Esophagus muscularis mucosa (tissue), 4 donors: ENCODE data around the gene RNF217. TPM values are rescaled to one million over a fixed set of nuclear protein-coding genes. Genes with fewer than 3 reads are reported as not detected.

Experiments used
- DNase-seq: peaks from one replicate; pipeline ENCODE4 v3.0.0-alpha.2; 2017; ENCODE audit errors: extremely low spot score
- H3K27ac ChIP-seq, 4 donors: fragments of 200-600 bp; sonication (generic); replicated peaks in 1 of 4; 1 replicate in 3 of 4; 2 replicates in 1 of 4; pipeline ENCODE4 v1.5.1; 2016 to 2019; ENCODE audit warnings: mild to moderate bottlenecking in 1 of 4
- H3K27me3 ChIP-seq, 4 donors: fragments of 200-600 bp; sonication (generic); one replicate each; pipeline versions ENCODE4 v1.5.1 to v1.6.0; 2016 to 2019
- H3K36me3 ChIP-seq, 4 donors: fragments of 200-600 bp; sonication (generic); one replicate each; pipeline ENCODE4 v1.5.1; 2016 to 2019
- H3K4me1 ChIP-seq, 4 donors: fragments of 200-600 bp; sonication (generic); one replicate each; pipeline ENCODE4 v1.5.1; 2016 to 2019
- H3K4me3 ChIP-seq, 4 donors: fragments of 200-600 bp; sonication (generic); 1 replicate in 2 of 4; 2 replicates in 2 of 4; pipeline ENCODE4 v1.5.1; 2016 to 2019; ENCODE audit warnings: mild to moderate bottlenecking in 4 of 4, moderate library complexity in 1 of 4
- H3K9me3 ChIP-seq, 4 donors: fragments of 200-600 bp; sonication (generic); 1 replicate in 3 of 4; 2 replicates in 1 of 4; pipeline ENCODE4 v1.5.1; 2016 to 2019
- CTCF ChIP-seq, 3 experiments: fragments of 200-600 bp in 2 of 3; fragments of 450-650 bp in 1 of 3; sonication (generic) in 2 of 3; IDR thresholded peaks; one replicate each; pipeline ENCODE4 v1.5.1; 2017 to 2019; ENCODE audit warnings: antibody characterized with exemption in 3 of 3, mild to moderate bottlenecking in 2 of 3, moderate library complexity in 1 of 3
- EP300 ChIP-seq: sonication (generic); formaldehyde crosslinking; IDR thresholded peaks from one replicate; pipeline ENCODE4 v1.6.1; 2017; ENCODE audit warnings: antibody characterized with exemption
- POLR2A ChIP-seq: fragments of 450-650 bp; IDR thresholded peaks from one replicate; pipeline ENCODE4 v1.6.1; 2017; ENCODE audit warnings: antibody characterized with exemption, moderate library complexity, mild to moderate bottlenecking, low read depth
- POLR2AphosphoS5 ChIP-seq, 2 donors: sonication (generic); formaldehyde crosslinking; IDR thresholded peaks; one replicate each; pipeline ENCODE4 v1.6.1; 2017; ENCODE audit warnings: antibody characterized with exemption in 2 of 2
- WGBS: methylation state at CpG from one replicate; pipeline ENCODE4 v1.1.5; 2018; 5-methylcytosine and 5-hydroxymethylcytosine counted together
- intact Hi-C: fragments of 100-400 bp; cut with DNase I; formaldehyde crosslinking; loops from one replicate; pipeline ENCODE4 v1.15.1; 2023
- total RNA-seq, 4 donors: library from RNA; depleted of rRNA; stranded (reverse); fragments of >200 nt; gene quantifications; one replicate each; pipeline versions ENCODE4 v1.1.0 to v1.2.1, GENCODE V29; 2016

RNF217 gene
- total RNA-seq, 4 donors from 2014 or later: 20.0 to 34.9 (median 23.2) TPM

- Histone ChIP-seq H3K4me1 (peaks cover 11 to 63% (median 47%) of the 10 kb centered on the region in 4 donors), H3K4me3 (no peak overlapping the region), H3K36me3 (no peaks in the 10 kb centered on the region), H3K27ac (peak overlapping the region; percentile 34 to 69 (median 60)), H3K27me3 (no peaks in the 10 kb centered on the region), H3K9me3 (no peaks in the 10 kb centered on the region)
- TF ChIP-seq POLR2A: no peak
- no peak for TF ChIP-seq EP300
- no peak for TF ChIP-seq POLR2AphosphoS5 (IDR thresholded peaks at IDR 0.05)
- no peak for TF ChIP-seq CTCF (IDR thresholded peaks at IDR 0.05)
- intact Hi-C loops: no loop called here
- no peak for DNase-seq
- 71% methylated on average over 1 of the region's 1 CpG for WGBS
These were observed 138.9 kb downstream of the RNF217 start for GRCh38 chr6:125101128-125101527.

GRCh38 chr6:125101631-125102030 lies 139.4 kb downstream of the RNF217 start:
- no peaks in the 10 kb centered on the region for H3K36me3 ChIP-seq
- DNase-seq: no peak
- intact Hi-C loops: no loop called here
- H3K9me3 ChIP-seq: no peaks in the 10 kb centered on the region
- H3K4me3 ChIP-seq: no peak overlapping the region
- 78% methylated on average over 2 of the region's 2 CpGs for WGBS
- H3K27ac ChIP-seq: peak overlapping the region; percentile 34 to 69 (median 60)
- TF ChIP-seq CTCF (IDR thresholded peaks at IDR 0.05) (no peak), POLR2A (no peak), EP300 (no peak), POLR2AphosphoS5 (IDR thresholded peaks at IDR 0.05) (no peak)
- peaks cover 11 to 58% (median 42%) of the 10 kb centered on the region in 4 donors for H3K4me1 ChIP-seq
- no peaks in the 10 kb centered on the region for H3K27me3 ChIP-seq

DNA sequence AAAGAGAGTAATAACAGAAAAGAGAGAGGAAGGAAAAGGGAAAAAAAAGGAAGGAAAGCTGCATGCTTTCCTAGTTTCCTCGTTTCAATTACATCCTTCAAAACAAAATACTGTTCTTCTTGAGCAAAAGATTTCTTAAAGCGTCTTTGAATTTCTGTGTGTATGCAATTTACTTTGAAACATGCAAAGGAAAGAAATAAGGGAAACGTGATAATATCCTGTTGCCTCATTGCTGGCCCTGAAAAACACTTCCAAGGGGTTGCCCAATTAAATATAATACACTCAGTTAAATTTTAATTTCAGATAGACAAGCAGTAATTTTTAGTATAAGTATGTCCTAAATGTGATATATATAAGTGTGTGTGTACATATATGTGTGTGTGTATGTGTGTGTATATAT lies 140.2 kb downstream of the RNF217 start:
- Histone ChIP-seq H3K27ac (peak overlapping the region; percentile 34 to 69 (median 60)), H3K9me3 (no peaks in the 10 kb centered on the region), H3K36me3 (no peaks in the 10 kb centered on the region), H3K27me3 (no peaks in the 10 kb centered on the region), H3K4me3 (no peak overlapping the region), H3K4me1 (peaks cover 11 to 55% (median 41%) of the 10 kb centered on the region in 4 donors)
- 66% methylated on average over 3 of the region's 3 CpGs for WGBS
- DNase-seq: no peak
- TF ChIP-seq EP300: no peak
- TF ChIP-seq CTCF (IDR thresholded peaks at IDR 0.05): no peak
- TF ChIP-seq POLR2AphosphoS5 (IDR thresholded peaks at IDR 0.05): no peak
- TF ChIP-seq POLR2A: no peak
- intact Hi-C loops: no loop called here

- no peaks in the 10 kb centered on the region for H3K9me3 ChIP-seq
- H3K36me3 ChIP-seq: no peaks in the 10 kb centered on the region
- no peak for DNase-seq
- peaks cover 11 to 55% (median 41%) of the 10 kb centered on the region in 4 donors for H3K4me1 ChIP-seq
- H3K27ac ChIP-seq: peak overlapping the region; percentile 34 to 69 (median 60)
- WGBS: 64% methylated on average over 2 of the region's 2 CpGs
- H3K27me3 ChIP-seq: no peaks in the 10 kb centered on the region
- no peak overlapping the region for H3K4me3 ChIP-seq
- TF ChIP-seq POLR2AphosphoS5 (IDR thresholded peaks at IDR 0.05): peak in 1 of 2 donors; percentile 76
- TF ChIP-seq EP300: no peak
- intact Hi-C loops: no loop called here
These were observed 140.7 kb downstream of the RNF217 start for GRCh38 chr6:125102891-125103290.

DNA sequence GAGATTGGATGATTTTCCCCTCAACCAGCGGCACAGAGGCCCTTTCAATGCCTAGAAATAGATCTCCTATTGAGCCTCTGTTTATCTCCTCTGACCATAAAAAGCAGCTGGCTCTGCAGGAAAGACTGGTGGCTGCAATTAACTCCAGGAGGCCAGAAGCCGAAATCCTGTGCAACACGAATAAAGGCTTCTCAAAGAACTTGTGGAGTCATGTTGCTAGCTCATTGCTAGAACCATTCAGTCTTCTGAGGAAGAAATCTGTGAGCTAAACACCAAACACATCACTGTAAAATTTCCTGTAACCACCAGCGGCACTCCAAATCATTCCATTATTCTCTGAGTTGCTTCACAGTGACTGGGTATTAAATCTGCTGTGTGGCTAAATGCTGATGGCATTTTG lies 142.2 kb downstream of the RNF217 start:
- DNase-seq: no peak
- Histone ChIP-seq H3K9me3 (peaks cover 0 to 3% (median 0%) of the 10 kb centered on the region in 4 donors), H3K4me1 (peaks cover 11 to 48% (median 36%) of the 10 kb centered on the region in 4 donors), H3K27ac (peak overlapping the region in 2 of 4 donors; percentile 41 to 67), H3K4me3 (no peak overlapping the region), H3K27me3 (no peaks in the 10 kb centered on the region), H3K36me3 (no peaks in the 10 kb centered on the region)
- 76% methylated on average over 4 of the region's 4 CpGs for WGBS
- TF ChIP-seq CTCF (IDR thresholded peaks at IDR 0.05) (no peak), POLR2A (no peak), POLR2AphosphoS5 (IDR thresholded peaks at IDR 0.05) (no peak), EP300 (no peak)
- intact Hi-C loops: no loop called here
